GM19099 (cell line): ENCODE measurements around the gene GRK2.
A peak's percentile ranks its signal among the peaks of the same experiment; 100 is the strongest.

ENCODE experiments used
- POLR2A ChIP-seq: IDR thresholded peaks from 3 replicates; pipeline ENCODE4 v1.6.1; 2011; ENCODE audit warnings: low read depth; ENCODE audit not compliant: insufficient read length; ENCODE audit errors: extremely low read depth

Gene GRK2

DNA sequence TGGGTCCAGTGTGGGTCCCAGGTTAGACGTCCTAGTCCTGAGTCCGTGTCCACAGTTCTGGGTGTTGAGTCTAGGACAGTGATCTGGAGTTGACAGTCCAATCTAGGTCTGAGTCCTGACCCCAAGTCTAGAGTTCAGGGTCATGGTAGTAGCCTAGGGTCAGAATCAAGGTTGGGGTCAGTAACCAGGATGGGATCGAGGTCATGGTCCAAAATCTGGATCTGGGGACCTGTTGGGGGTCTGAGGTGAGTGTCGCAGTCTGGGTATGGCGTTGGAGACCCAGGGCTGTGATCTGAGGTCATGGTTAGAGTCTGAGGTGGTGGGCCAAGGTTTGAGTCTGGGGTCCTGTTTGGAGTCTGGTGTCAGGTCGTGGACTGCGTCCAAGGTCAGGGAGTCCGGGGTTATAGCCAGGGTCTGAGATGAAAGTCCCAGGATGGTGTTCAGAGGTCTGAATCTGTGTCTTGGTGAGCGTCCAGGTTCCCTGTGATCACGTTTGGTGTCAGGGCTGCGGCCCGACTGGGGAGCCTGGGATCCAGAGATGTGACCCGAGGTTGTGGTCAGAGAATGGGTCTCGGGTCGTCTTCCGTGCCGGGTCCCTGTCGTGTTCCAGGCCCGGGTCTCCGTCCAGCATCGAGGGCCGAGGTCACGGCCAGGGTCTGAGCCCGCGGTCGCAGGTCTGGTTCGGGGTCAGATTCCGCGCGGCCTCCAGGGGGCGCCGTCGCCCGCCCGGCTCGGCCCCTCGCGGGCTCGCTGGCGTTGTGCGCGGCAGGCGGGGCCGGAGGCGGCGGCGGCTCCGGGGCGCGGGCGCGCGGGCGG, 432 bp upstream of the GRK2 start:
- TF ChIP-seq POLR2A: no peak

DNA sequence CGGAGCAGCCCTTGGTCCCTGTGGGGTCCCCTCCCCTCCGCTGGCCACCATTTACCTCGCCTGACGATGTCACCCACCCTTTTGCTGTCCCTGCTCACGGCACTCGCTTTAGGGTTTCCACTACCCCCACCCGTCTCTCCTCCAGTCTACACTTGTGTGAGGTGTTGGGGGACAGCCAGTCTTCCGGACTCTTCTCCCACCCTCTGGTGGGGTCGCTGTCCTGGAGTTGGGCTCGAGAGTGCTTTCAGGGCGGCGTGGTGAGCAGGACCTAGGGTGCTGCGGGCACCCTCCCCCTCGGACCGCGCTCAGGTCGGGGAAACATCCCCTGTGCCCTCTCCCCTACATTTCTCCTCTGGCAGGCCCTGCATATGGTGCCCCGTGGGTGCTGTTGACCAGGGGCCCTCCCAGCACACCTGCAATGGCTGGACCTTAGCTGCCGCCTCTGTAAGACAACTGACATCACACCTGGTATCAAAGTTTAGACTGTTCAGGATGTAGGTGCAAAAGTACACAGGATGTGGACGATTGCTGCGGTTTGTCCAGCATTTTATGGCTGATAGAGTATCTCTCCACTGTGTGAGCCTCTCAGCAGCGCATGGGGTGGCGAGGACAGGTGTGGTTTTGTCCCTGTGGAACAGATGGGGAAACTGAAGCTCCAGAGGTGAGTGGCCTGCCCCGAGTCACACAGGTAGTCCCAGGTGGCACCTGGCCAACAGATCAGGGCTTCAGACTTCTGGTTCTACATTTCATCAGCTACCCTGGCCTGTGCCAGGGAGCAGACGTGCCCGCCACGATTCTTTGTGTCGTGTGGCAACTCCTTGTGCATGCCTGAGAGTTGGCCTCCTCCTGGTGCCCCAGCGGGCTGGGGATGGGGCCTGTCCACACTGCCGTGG, 1.2 kb downstream of the GRK2 start:
- peak; percentile 46 for TF ChIP-seq POLR2A

DNA sequence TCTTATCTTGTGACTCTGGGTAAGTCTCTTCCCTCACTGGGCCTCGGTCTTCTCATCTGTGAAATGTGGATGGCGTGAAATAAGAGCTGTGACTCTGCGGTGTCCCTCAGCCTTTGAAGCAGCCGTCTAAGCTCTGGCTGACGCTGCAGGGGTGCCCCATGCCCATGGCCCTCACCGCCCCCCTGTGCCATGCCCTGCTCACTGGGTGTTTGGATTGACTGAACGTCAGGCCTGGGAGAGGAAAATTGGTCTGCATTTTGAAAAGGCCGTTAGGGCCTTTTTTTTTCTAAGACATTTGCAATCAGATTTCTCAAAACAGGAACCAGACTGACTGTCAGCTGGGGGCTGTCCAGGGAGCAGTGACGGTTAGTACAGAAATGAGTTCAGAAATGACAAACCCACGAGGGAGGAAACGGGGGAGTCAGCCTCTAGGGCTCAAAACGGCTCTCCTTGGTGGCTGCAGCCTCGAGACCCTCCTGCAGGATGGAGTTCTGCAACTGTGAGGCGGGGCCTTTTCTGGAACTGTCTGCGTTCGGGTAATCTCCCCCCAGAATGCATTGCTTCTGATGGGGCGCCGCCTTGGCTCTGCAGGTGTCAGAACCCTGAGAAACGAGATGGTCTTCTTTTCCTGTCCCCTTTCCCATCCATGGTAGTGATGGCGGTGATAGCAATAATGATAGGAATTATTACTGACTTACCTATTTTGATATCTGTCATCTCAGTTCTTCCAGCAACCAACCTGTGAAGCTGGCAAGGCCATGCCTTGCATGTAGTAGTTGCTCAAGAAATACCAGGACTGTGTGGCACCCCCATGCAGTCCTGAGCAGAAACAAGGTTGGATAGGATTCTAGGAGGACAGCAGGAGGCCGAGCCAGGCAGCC, 2.0 kb downstream of the GRK2 start:
- TF ChIP-seq POLR2A: peak; percentile 53

DNA sequence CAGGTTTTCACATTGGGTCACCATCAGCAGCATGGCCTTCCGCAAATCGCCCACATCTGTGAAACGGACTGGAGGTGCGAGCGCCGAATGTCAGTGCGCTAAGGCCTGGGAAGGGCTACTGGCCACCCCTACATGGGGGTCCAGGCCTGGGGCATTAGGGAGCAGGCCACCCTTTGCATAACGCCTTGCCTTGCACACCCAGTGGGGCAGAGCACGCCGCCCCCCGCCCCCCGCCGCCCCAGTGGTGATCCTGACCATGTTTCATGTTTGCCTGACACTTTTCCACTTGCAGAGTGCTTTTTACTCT, 2.6 kb downstream of the GRK2 start:
- no peak for TF ChIP-seq POLR2A

DNA sequence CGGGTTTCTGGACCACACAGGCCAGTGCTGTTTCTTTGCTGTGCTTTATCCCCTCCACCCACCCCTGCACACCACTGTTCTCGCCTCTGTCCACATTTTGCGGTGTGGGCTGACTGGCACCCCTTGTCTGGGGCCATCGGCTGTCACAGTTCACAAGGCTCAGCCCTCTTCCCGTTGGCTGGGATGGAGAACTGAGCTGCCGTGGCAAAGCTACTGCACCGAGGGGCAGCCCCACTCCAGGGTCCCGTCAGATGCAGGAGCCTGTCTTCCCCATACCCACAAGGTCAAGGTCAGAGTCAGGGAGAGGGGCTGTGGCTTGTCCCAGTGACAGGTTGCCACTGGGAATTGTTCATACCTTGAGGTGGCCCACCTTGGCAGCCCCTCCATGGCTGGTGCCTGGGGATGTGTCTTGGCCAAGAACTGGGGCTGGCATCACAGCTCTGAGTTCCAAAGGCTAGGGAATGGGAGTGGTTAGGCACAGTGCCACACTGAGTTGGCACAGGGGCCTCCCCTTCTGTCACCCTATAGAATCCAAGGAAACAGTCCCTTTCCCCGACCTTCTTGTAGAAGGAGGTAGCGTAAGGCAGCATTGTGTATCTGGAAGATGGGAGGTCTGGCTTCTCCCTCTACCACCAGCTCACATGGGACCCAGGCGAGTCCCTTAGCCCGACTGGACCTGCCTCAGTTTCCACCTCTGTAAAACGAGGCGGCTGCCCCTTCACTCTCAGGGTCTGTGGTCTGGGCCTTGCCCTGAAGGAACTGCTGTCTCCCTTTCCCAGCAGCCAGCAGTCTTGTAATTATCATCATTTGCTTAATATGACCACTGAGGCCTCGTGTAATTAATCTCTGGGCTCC, 3.4 kb downstream of the GRK2 start:
- no peak for TF ChIP-seq POLR2A

DNA sequence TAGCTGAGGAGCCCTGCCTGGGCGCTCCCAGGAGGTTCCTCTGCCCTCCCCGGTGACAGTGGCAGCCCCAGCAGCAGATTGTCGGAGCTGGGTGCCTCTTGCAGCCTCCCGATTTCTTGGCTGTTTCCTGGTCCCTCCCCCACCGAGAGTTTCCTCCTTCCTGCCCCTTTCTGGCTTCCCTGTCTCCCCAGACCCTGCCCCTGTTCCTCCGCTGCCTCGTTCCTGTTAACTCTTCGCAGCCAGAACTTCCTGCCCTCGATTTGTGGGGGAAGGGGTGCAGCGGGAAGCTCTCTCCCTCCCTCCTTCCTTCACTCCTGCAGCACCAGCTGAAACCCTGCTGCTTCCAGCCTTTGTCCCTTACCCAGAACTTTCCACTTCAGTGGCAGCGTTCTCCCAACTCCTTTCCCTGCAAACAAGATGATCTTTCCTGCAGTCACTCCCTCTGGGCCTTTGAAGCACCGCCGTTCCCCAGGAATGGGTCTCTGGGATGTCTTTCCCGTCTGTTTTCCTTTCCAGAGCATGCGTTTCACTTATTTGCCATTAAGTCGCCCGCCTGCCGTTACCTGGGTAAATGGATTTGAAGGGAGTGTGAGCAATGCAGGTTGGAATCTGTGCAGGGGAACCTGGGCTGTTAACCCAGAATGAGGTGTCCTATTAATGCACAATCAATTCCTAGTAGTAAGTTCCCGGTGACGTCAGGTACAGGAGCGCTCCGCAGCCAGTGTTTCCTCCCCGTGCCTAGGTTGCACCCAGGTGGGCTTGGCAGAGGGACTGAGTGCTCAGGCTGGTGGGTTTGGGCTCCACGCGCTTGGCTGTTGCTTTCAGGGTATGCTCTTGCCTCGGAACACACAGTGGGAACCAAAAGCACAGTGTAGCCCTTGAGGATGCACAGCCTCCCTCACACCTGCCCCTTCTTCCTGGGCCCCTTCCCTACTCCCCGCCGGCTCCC, 4.3 kb downstream of the GRK2 start:
- TF ChIP-seq POLR2A: no peak

DNA sequence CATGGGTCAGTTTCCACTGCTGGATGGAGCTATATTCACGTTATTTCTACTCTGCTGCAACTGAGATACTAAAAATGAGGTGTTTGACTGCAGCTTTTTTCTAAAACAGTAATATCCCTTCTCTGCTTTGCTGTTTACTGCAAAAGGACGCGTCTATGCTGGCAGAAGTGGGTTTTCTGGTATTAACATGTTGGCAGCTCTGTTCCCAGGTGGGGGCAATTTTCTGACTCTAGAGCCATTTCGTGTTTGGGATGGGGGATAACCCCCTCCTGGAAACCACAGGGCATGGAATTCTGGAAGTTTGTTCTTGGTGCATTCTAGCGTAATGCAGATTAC, 4.9 kb downstream of the GRK2 start:
- TF ChIP-seq POLR2A: no peak

DNA sequence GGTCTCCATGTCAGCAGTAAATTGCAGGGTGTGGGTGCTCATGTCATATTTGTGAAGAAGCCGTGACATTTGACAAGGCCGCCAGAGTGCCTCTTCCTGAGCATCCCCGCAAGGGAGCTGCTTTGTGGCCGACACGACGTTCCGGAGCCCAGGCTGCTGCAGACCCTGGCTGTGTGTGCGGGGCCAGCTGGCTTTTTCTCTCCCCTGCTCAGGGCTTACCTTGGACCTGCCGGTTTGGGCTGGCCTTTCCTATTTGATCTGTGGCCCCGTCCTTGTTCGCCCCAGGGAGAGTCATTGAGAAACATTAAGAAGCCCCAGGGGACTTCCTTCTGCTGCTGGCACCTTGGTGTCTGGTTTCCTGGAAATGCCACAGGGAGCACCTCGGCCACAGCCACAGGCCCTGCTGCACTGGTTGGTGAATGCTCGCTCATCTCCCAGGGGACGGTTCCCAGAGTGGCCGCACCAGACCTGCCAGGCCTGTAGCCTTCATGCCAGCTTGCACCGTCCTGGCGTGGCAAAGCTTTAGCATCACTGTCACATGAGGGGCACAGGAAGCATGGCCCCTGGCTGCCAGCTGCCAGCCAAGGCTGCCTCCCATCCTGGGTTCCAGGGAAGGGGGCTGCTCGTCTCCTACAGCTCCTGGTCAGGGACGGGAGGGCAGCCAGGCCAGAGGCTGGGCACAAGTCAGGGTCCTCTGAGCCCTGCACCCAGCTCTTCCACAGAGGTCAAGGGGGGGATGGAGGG, 5.4 kb downstream of the GRK2 start:
- peak; percentile 2 for TF ChIP-seq POLR2A

DNA sequence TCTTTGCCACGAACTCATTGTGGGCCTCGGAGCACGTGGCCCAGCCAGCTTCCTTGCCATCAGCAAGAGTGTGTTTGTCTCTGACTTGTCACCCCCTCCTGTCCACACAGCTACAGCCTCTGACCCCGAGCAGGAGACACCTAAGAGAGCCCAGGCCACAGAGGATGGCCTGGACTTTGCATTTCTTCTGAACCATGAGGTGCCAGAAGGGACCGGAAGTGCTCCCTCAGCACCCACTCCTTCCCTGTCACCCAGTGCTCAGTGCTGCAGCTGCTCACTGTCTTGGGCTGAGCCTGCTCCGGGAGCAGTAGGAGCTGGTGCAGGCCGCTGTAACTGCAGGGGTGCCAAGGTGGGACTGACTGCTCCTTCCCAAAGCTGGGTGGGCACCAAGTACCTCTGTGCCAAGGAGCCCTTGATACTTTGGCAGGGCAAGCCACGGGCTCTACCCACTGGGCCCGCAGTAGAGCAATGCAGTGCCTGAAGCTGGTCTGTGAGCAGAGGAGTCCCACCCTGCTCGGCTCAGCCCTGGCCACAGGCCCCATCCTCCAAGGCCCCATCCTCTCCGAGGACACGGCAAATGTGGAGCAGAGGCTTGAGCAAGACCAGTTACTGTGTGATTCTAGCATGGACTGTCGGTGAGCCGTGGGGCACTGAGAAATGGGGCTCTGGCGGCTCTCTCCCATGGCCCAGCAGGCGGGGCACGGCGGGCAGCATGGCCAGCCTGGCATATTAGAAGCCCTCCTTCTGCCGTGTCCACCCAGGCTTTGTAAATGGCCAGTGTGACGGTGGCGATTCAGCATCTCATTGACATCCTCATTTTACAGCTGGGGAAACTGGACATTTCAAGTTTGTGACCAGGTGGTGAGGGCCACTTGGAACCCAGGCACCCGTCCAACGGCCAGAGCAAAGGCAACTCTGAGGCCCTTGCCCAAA, 6.3 kb downstream of the GRK2 start:
- peak; percentile 5 for TF ChIP-seq POLR2A

DNA sequence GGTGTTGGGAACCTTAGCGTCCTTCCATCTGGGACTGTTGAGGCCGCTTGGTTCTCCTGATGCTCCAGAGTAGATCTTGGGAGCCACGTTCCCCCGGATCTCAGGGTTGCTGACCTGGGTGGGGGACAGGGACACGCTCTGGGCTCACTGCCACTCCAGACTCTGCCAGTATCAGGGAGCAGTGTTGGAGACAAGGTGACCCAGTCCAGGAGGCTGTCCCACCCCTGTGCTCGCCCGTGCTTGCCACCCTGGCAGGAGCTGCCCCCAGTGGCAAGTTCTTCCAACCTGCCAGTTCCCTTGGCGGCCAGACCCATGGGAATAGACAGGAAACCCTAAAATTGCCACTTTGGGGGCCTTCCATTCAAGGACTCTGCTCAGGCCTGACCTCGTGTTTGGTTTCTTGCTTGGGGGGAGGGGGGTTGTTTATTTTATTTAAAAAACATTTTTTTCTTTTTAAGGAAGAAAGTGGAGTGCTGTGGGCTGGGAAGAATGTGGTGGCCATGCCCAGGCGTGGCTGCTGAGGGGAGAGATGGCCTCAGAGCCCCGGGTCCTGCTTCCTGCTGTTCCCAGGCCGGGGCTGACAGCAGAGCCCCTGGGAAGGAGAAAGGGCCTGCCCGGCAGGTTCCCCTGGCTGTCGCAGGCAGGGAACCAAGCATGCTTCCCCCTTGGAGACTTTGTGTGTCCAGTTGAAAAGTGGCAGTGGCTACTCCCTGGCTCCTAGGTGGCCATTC, 7.2 kb downstream of the GRK2 start:
- no peak for TF ChIP-seq POLR2A
